NCI-H146 treated with DMSO at 0.1 percent for 48 hours (cell line): ENCODE data around the gene ABCC10.
"Not testable (repeated sequence)": the region's sequence is repeated elsewhere in the genome, so short reads cannot be mapped to it uniquely, and the experiment has no call there.

ENCODE experiments used
- DNase-seq: peaks from one replicate; lab custom pipeline; 2025; ENCODE audit not compliant: unreplicated experiment; lab: John Stamatoyannopoulos, UW

ABCC10 gene

DNA sequence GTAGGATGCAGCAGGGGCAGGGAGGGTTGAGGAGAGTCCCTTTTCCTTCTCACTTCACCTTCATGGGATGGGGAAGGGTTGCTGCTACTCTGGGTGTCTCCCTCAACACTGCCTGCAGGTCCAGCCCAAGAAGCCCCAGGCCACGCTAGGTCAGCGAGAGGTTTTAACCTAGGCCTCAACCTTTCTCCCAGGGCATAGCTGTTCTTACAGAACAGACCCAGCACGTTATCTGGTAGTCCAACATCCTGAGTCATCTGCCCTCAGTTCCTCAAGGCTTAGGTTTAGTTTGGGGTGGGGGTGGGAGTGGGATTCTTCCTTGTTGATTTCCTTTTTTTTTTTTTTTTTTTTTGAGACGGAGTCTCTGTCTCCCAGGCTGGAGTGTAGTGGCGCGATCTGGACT is 67.0 kb downstream of the ABCC10 start:
- no peak for DNase-seq

DNA sequence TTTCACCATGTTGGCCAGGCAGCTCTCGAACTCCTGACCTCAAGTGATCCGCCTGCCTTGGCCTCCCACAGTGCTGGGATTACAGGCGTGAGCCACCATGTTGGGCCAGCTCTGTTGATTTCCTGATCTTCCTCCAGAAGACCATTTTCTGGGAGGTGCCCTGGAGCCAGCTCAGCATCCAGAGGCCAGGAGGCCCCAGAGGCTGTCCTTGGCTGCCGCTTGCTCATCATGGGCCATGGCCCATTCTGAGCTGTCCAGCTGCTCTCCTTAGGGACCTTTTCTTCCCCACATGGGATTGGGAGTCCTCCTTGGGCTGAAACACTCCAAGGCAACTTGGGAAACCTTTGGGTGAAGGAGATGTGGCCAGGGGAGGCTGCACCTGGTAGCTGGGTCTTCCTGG is 67.4 kb downstream of the ABCC10 start:
- DNase-seq: no peak

DNA sequence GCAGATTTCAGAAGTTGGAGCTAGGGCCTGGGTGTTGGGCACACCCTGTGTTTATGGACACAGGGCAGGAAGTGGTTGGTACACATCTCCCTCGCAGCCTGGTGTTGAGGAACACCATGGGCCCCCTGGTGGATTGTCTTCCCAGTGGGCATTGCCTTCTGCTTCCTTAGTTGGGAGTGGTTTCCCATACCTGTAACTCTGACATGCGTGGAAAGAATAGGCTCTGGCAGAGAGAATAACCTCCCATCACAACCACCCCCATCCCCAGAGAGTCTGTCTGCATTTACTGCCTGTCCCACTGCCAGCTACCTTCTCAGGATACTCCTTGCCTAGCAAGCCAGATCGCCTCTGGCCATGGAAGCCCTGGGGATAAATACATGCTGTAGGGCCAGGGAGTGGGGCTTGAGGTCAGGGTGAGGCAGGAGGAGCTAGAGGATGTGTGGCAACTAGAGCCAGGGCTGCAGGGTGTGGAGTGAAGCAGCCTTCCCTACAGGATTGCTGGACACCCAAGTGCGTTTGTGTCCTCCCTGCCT is 68.1 kb downstream of the ABCC10 start:
- no peak for DNase-seq

DNA sequence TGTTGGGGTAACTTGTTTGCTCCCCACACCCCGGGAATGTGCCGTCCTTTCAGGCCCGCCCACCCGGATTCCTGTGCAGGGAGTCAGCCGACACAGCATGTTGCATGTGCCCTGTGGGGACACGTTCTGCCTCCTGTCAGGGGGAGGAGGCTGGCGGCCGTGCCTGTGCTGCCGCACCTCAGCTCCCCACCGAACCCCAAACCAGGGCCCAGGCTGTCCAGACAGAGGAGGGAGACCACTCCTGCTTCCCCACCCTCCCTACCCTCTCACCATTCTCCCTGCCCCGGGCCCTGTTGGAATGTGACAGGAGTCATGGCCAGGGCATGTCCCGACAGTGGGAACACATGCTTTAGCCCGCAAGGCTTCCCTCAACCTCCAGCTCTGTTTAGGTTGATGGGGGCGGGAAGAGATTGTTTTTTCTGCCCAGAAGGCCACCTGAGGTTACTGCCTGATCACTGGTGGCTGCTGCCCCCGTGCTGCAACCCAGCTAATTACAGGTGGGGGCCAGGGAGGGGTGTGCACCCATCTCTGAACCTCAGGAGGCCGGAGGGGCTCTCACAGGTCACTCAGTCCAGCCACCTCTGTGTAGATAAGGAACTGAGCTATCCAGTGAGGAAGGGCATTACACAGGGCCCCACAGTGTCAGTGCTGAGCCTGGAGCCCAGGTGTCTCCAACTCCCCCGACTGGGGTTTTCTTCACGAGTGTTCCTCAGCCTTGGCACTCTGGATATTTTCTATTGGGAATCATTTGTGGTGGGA is 69.2 kb downstream of the ABCC10 start:
- no peak for DNase-seq

DNA sequence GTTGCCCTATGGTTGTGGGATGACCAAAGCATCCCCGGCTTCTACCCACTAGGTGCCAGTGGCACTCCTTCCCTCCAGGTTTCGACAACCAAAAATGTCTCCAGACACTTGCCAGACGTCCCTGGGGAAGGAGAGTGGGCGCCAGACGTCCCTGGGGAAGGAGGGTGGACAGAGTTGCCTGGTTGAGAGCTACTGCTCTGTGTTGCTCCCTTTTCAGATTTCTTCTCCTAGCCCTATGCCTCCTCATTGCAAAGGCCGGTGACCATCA is 69.7 kb downstream of the ABCC10 start:
- no peak for DNase-seq

DNA sequence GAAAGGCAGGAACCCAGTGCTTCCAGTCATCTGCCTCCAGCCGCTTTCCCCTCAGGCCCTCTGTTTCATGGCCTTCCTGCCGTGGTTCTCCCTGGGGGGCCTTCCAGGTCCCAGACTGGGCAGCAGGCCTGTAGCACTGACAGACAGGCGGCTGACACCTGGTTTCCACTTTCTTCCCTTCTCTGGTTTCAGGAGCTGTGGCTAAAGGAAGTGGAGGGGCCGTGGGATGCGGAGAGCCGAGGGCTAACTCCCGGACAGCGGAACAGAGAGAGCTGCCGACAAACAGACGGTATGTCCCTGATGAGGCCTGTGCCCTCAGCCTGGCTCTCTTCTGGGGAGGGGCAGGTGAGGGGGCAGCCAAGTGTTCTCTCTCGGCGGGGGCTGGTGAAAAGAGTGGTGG is 70.3 kb downstream of the ABCC10 start:
- no peak for DNase-seq

DNA sequence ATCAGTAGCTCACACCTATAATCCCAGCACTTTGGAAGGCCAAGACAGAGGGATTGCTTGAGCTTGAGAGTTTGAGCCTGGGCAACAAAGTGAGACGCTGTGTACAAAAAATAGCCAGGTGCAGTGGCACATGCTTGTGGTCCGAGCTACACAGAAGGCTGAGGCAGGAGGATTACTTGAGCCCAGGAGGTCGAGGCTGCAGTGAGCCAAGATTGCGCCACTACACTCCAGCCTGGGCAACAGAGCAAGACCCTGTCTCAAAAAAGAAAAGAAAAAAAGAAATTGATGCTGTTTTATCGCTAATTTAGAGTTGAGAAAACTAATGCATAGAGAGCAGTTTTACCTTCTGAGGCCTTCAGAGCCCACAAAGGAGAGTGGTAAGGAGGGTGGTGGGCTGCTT is 71.0 kb downstream of the ABCC10 start:
- not testable (repeated sequence) for DNase-seq

DNA sequence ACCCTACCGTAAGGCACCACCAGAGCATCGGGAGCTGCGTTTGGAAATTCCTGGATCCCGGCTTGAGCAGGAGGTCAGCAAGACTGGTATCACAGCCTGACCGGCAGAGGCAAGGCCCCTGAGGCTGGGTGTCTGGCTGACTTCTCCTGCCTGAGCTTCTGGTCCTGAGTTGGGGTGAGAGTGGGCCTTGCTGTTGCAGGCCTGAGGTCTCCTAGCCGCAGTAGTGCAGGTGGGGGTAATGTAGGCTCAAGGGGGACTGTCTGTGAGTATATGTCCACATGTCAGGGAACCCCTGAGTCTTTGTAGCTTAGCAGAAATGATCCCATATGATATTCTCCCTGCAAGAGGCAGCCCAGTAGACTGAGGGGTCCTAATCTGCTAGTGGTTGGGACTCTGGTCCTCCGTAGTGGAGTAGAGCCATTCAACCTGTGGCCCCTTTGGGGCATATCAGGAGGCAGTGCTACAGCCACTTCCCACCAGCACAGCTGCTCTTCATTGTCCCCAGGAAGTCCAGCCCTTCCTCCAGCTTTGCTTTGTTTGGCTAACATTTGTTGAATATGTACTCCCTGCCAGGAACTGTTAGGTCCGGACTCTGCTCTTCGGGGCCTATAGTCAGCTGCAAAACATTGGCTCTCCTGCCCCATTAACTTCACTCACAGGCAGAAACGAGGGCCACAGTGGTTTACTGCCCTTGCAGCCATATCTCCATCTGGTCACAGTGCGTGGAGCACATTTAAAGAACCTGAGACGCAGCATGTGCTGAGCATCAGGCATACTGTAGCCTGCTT is 71.9 kb downstream of the ABCC10 start:
- DNase-seq: no peak
